GM19463 (cell line): ENCODE measurements around the gene EHD1.
"Not testable (repeated sequence)": the region's sequence is repeated elsewhere in the genome, so short reads cannot be mapped to it uniquely, and the experiment has no call there.

Experiments used
- ATAC-seq: cut with Tn5 transposase; IDR thresholded peaks from one replicate; pipeline ENCODE4 v1.9.1; 2021; ENCODE audit warnings: mild to moderate bottlenecking, moderate library complexity; ENCODE audit not compliant: unreplicated experiment

EHD1 gene

GRCh38 chr11:64859542-64860414 is 18.6 kb downstream of the EHD1 start:
- ATAC-seq, result peak; percentile 67

GRCh38 chr11:64858467-64859263 is 19.8 kb downstream of the EHD1 start:
- ATAC-seq, result no peak

GRCh38 chr11:64857485-64857884 is 20.9 kb downstream of the EHD1 start:
- no peak for ATAC-seq

- ATAC-seq, result no peak
Measured at GRCh38 chr11:64856382-64857227, 21.8 kb downstream of the EHD1 start.

- no peak for ATAC-seq
Measured at GRCh38 chr11:64855596-64856304, 22.7 kb downstream of the EHD1 start.

- ATAC-seq, result no peak
Measured at GRCh38 chr11:64854534-64855502, 23.6 kb downstream of the EHD1 start.

GRCh38 chr11:64854157-64854533 is 24.3 kb downstream of the EHD1 start:
- no peak for ATAC-seq

- ATAC-seq, result no peak
Measured at GRCh38 chr11:64853709-64854108, 24.7 kb downstream of the EHD1 start.

- no peak for ATAC-seq
Measured at GRCh38 chr11:64852804-64853509, 25.5 kb downstream of the EHD1 start.

GRCh38 chr11:64851831-64852351 is 26.5 kb downstream of the EHD1 start:
- ATAC-seq, result no peak

- peak; percentile 66 for ATAC-seq
Measured at GRCh38 chr11:64850979-64851567, 27.3 kb downstream of the EHD1 start.

- ATAC-seq, result no peak
Measured at GRCh38 chr11:64849598-64850356, 28.6 kb downstream of the EHD1 start.

- no peak for ATAC-seq
Measured at GRCh38 chr11:64848826-64849597, 29.4 kb downstream of the EHD1 start.

GRCh38 chr11:64848214-64848825 is 30.1 kb downstream of the EHD1 start:
- ATAC-seq, result no peak

- ATAC-seq, result no peak
Measured at GRCh38 chr11:64846998-64847666, 31.3 kb downstream of the EHD1 start.

GRCh38 chr11:64845776-64846129 is 32.7 kb downstream of the EHD1 start:
- not testable (repeated sequence) for ATAC-seq
